H1 (cell line): Measurements from ENCODE around the gene UBE2G2. TPM values are rescaled to one million over a fixed set of nuclear protein-coding genes. Genes with fewer than 3 reads are reported as not detected.

Source experiments
- CTCF ChIA-PET: fragments of 300-600 bp; sonication (Branson Sonifier 250); formaldehyde crosslinking; loops from one replicate; lab custom pipeline; 2021; ENCODE audit not compliant: partially characterized antibody; lab: Charles Lee
- POLR2A ChIA-PET: fragments of 300-600 bp; sonication (Branson Sonifier 250); formaldehyde crosslinking; loops from one replicate; lab custom pipeline; 2021; ENCODE audit warnings: inconsistent platforms; ENCODE audit not compliant: partially characterized antibody; lab: Charles Lee
- DNase-seq, 2 experiments: peaks; one replicate each; pipeline versions ENCODE4 v3.0.0 to v3.0.0-alpha.2; 2010 to 2022; ENCODE audit warnings: low spot score in 2 of 2, low read depth in 1 of 2, mixed read lengths in 1 of 2
- FAIRE-seq: peaks from 2 replicates; lab custom pipeline; 2011; peaks lifted over from hg19 to GRCh38; lab: Jason Lieb, UNC
- H2AFZ ChIP-seq: 2 replicates; pipeline ENCODE4 v1.8.1; 2012; ENCODE audit warnings: low read length, inconsistent platforms
- H2AK5ac ChIP-seq: 2 replicates; pipeline ENCODE4 v1.6.1; 2013; ENCODE audit warnings: low read depth, low read length
- H2BK120ac ChIP-seq: replicated peaks from 2 replicates; pipeline ENCODE3; 2013; ENCODE audit warnings: low read depth, low read length, inconsistent platforms
- H2BK12ac ChIP-seq: 2 replicates; pipeline ENCODE4 v1.6.1; 2013; ENCODE audit warnings: low read depth, low read length
- H2BK15ac ChIP-seq: 2 replicates; pipeline ENCODE4 v1.6.1; 2013; ENCODE audit warnings: low read length
- H2BK20ac ChIP-seq: 2 replicates; pipeline ENCODE4 v1.6.1; 2013; ENCODE audit warnings: low read length
- H2BK5ac ChIP-seq: 2 replicates; pipeline ENCODE4 v1.6.1; 2013; ENCODE audit warnings: low read depth, low read length
- H3K14ac ChIP-seq: 2 replicates; pipeline ENCODE4 v1.6.1; 2013; ENCODE audit warnings: inconsistent platforms; ENCODE audit not compliant: insufficient read length
- H3K18ac ChIP-seq: 2 replicates; pipeline ENCODE4 v1.6.1; 2013; ENCODE audit warnings: low read length; ENCODE audit errors: extremely low read depth
- H3K23ac ChIP-seq: 2 replicates; pipeline ENCODE4 v1.6.1; 2013; ENCODE audit warnings: inconsistent platforms; ENCODE audit not compliant: insufficient read length
- H3K23me2 ChIP-seq: 2 replicates; pipeline ENCODE4 v1.6.1; 2013; ENCODE audit warnings: low read depth, low read length
- H3K27ac ChIP-seq: 2 replicates; pipeline ENCODE4 v1.6.1; 2011; ENCODE audit warnings: low read depth, low read length, inconsistent platforms
- H3K27me3 ChIP-seq, 4 experiments: replicated peaks in 1 of 4; 1 replicate in 1 of 4; 2 replicates in 3 of 4; pipeline versions ENCODE4 v1.6.1 to v1.8.1; 2011 to 2013; ENCODE audit warnings: low read length in 3 of 4, mild to moderate bottlenecking in 3 of 4, inconsistent platforms in 2 of 4, mixed read lengths in 2 of 4, moderate library complexity in 1 of 4; ENCODE audit not compliant: control insufficient read depth in 3 of 4, insufficient read depth in 3 of 4; ENCODE audit errors: extremely low read depth in 1 of 4
- H3K36me3 ChIP-seq, 4 experiments: 2 replicates each; pipeline versions ENCODE4 v1.6.1 to v1.8.1; 2011 to 2013; ENCODE audit warnings: mild to moderate bottlenecking in 4 of 4, low read length in 3 of 4, moderate library complexity in 2 of 4, control low read depth in 1 of 4, inconsistent platforms in 1 of 4; ENCODE audit not compliant: insufficient read depth in 4 of 4, control insufficient read depth in 2 of 4
- H3K4ac ChIP-seq: replicated peaks from 2 replicates; pipeline ENCODE3; 2013; ENCODE audit warnings: low read length, low read depth, mixed read lengths, inconsistent platforms; ENCODE audit not compliant: insufficient read length
- H3K4me1 ChIP-seq, 4 experiments: replicated peaks in 1 of 4; 1 replicate in 1 of 4; 2 replicates in 3 of 4; pipeline versions ENCODE4 v1.6.1 to v1.8.1; 2011 to 2013; ENCODE audit warnings: low read length in 3 of 4, inconsistent platforms in 2 of 4, mixed read lengths in 1 of 4; ENCODE audit not compliant: insufficient read depth in 4 of 4, control insufficient read depth in 3 of 4
- H3K4me2 ChIP-seq, 2 experiments: 2 replicates each; pipeline versions ENCODE4 v1.6.1 to v1.8.1; 2011 to 2013; ENCODE audit warnings: low read depth in 2 of 2, low read length in 2 of 2, control low read depth in 1 of 2, inconsistent platforms in 1 of 2, mild to moderate bottlenecking in 1 of 2; ENCODE audit not compliant: insufficient read depth in 1 of 2
- H3K4me3 ChIP-seq, 4 experiments: fragments of 200-600, 300-600 bp in 1 of 4; sonication (generic), shearing (Covaris generic), sonication (Bioruptor Twin) in 1 of 4; 2 replicates each; pipeline versions ENCODE4 v1.5.1 to v1.8.1; 2011 to 2016; ENCODE audit warnings: low read length in 4 of 4, low read depth in 3 of 4, control low read depth in 2 of 4, inconsistent platforms in 2 of 4, mild to moderate bottlenecking in 2 of 4, mixed read lengths in 1 of 4, moderate library complexity in 1 of 4; ENCODE audit not compliant: insufficient read depth in 2 of 4; ENCODE audit errors: extremely low read depth in 1 of 4
- H3K56ac ChIP-seq: replicated peaks from 2 replicates; pipeline ENCODE3; 2013; ENCODE audit warnings: low read depth, mild to moderate bottlenecking, mixed read lengths, low read length, inconsistent platforms; ENCODE audit not compliant: insufficient read length
- H3K79me1 ChIP-seq: 2 replicates; pipeline ENCODE4 v1.6.1; 2013; ENCODE audit warnings: low read depth, low read length, control low read depth
- H3K79me2 ChIP-seq, 2 experiments: 2 replicates each; pipeline versions ENCODE4 v1.6.1 to v1.8.1; 2012 to 2013; ENCODE audit warnings: low read length in 2 of 2, mild to moderate bottlenecking in 2 of 2, inconsistent platforms in 1 of 2; ENCODE audit not compliant: insufficient read depth in 2 of 2, control insufficient read depth in 1 of 2
- H3K9ac ChIP-seq, 4 experiments: replicated peaks in 1 of 4; 1 replicate in 1 of 4; 2 replicates in 3 of 4; pipeline versions ENCODE4 v1.6.1 to v1.8.1; 2011 to 2013; ENCODE audit warnings: low read depth in 3 of 4, low read length in 3 of 4, control low read depth in 2 of 4, mild to moderate bottlenecking in 2 of 4, moderate library complexity in 2 of 4, inconsistent platforms in 1 of 4; ENCODE audit errors: extremely low read depth in 1 of 4
- H3K9me3 ChIP-seq, 2 experiments: 2 replicates each; pipeline versions ENCODE4 v1.6.1 to v1.8.1; 2012 to 2013; ENCODE audit warnings: mild to moderate bottlenecking in 2 of 2, moderate library complexity in 2 of 2, control low read depth in 1 of 2, inconsistent platforms in 1 of 2, low read depth in 1 of 2, low read length in 1 of 2, mixed read lengths in 1 of 2; ENCODE audit not compliant: insufficient read depth in 2 of 2
- H4K20me1 ChIP-seq, 2 experiments: replicated peaks in 1 of 2; 2 replicates each; pipeline versions ENCODE3 to v1.8.1; 2011 to 2013; ENCODE audit warnings: inconsistent platforms in 2 of 2, low read length in 2 of 2, mild to moderate bottlenecking in 1 of 2; ENCODE audit not compliant: insufficient read depth in 2 of 2, control insufficient read depth in 1 of 2
- H4K5ac ChIP-seq: 2 replicates; pipeline ENCODE4 v1.6.1; 2013; ENCODE audit warnings: low read length, low read depth, mixed read lengths, inconsistent platforms; ENCODE audit not compliant: insufficient read length
- H4K8ac ChIP-seq: 2 replicates; pipeline ENCODE4 v1.8.0; 2013; ENCODE audit warnings: mild to moderate bottlenecking, moderate library complexity, low read length, inconsistent platforms; ENCODE audit not compliant: insufficient read depth; ENCODE audit errors: extremely low read depth
- H4K91ac ChIP-seq: replicated peaks from 2 replicates; pipeline ENCODE3; 2013; ENCODE audit warnings: low read length, mixed read lengths, inconsistent platforms; ENCODE audit not compliant: insufficient read length
- HDAC2 ChIP-seq, 2 experiments: fragments of 300-600 bp in 1 of 2; sonication (generic) in 1 of 2; IDR thresholded peaks; 2 replicates each; pipeline ENCODE4 v1.6.1; 2011 to 2012; ENCODE audit warnings: low read depth in 2 of 2, low read length in 2 of 2, mild to moderate bottlenecking in 2 of 2, moderate library complexity in 2 of 2, borderline replicate concordance in 1 of 2, inconsistent platforms in 1 of 2
- WGBS, 2 experiments: shearing (Covaris generic) in 1 of 2; methylation state at CpG; one replicate each; pipeline versions ENCODE4 v1.1.6 to v1.1.7; 2013 to 2015; ENCODE audit warnings: low lambda C conversion rate in 2 of 2, mixed read lengths in 2 of 2, inconsistent platforms in 1 of 2, low coverage in 1 of 2, missing lambda C conversion rate in 1 of 2; ENCODE audit not compliant: insufficient replicate concordance in 2 of 2, insufficient coverage in 1 of 2, insufficient read length in 1 of 2; ENCODE audit errors: extremely low coverage in 1 of 2, missing lambda C conversion rate in 1 of 2; 5-methylcytosine and 5-hydroxymethylcytosine counted together
- polyA plus RNA-seq, 7 experiments: library from polyadenylated mRNA; depleted of rRNA in 3 of 7; stranded (reverse) in 5 of 7; unstranded in 2 of 7; fragments of >200 nt in 5 of 7; fragments of 200-250 nt in 2 of 7; gene quantifications; 1 replicate in 5 of 7; 2 replicates in 1 of 7; 4 replicates in 1 of 7; pipeline versions ENCODE4 v1.2.1 to v1.2.3, GENCODE V29; 2011 to 2013; ENCODE audit warnings: missing spikeins in 2 of 7, mixed read lengths in 2 of 7
- total RNA-seq: library from RNA; stranded (reverse); fragmentation: NEBNext Ultra II Directional; extraction: Animal tissue kit (Norgen Biotek cat#: 25700); gene quantifications from 2 replicates; pipeline ENCODE4 v1.2.1, GENCODE V29; 2021

The UBE2G2 gene
- total and polyA plus RNA-seq, 2 of the 8 experiments (the other 6 are each of a cell fraction or from before 2014, with no cell fraction given), result 96.3 to 101 TPM

DNA sequence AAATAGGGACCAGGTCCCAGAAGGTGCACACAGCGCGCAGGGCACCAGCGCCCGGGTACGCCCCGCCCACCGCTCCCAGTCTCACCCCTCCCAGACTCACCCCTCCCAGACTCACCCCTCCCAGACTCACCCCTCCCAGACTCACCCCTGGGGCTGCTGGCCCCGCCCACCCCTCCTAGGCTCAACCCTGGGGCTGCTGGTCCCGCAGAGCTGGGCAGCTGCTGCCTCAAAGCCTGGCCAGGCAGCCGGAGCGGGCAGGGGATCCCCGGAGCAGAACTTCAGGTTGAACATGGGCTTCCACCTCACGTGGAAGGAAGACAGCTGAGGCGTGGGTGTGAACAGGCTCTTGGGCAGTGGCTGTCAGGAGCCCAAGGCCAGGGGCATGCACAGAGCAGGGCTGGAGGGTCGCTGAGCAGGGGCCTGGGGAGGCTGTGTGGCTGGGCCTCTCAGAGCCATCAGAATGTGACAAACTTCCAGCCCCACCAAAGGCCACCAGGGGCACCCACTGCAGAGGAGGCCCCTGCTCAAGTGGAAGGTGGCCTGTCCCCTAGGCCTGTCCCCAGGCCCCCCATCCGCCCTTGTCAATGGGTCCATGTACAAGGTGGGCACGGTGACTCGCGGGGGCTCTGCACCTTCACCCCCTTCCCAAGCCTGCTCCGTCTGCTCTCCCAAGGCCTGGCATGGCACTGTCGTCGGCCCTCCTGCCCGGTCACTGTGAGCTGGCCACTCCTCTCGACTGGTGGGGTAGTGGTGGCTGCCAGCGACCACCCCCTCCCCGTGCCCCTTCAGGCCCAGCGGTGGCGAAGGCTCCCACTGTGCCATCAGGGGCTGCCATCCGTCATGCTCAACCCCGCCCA lies 36.6 kb upstream of the UBE2G2 start:
- Histone ChIP-seq H2BK15ac (0 out of 2 replicates have a peak overlapping the region, but pooled peaks have one; percentile 46), H3K23ac (no peak overlapping the region), H3K4ac (no peak overlapping the region), H3K18ac (no peak overlapping the region), H4K91ac (no peak overlapping the region), H2BK5ac (no peak overlapping the region), H3K27me3 (no peaks in the 10 kb centered on the region), H4K5ac (no peak overlapping the region), H3K4me3 (no peak overlapping the region), H2BK12ac (no peak overlapping the region), H2AK5ac (no peak overlapping the region), H3K79me1 (no peaks in the 10 kb centered on the region), H3K9ac (no peak overlapping the region), H3K56ac (no peak overlapping the region), H3K14ac (no peak overlapping the region), H4K8ac (0 out of 2 replicates have a peak overlapping the region, but pooled peaks have one; percentile 57), H3K4me2 (no peak overlapping the region), H2BK20ac (no peak overlapping the region), H3K27ac (no peak overlapping the region), H3K4me1 (no peaks in the 10 kb centered on the region; a peak in 2 of 7 replicates), H3K23me2 (no peaks in the 10 kb centered on the region; the same call in 1 of the 2 replicates), H3K79me2 (no peaks in the 10 kb centered on the region), H2BK120ac (no peak overlapping the region), H2AFZ (no peak overlapping the region), H4K20me1 (no peaks in the 10 kb centered on the region), H3K9me3 (no peaks in the 10 kb centered on the region), H3K36me3 (no peaks in the 10 kb centered on the region; a peak in 1 of 8 replicates)
- FAIRE-seq (no peak), DNase-seq (no peak)
- POLR2A ChIA-PET, result interaction anchor here (2.0 kb wide), 1 partner anchor 10 kb away, joined by 5 read pairs; no protein-coding TSS in a partner anchor
- TF ChIP-seq HDAC2 (IDR thresholded peaks at IDR 0.05; ENCODE audit: borderline replicate concordance in 1 of 2, low read depth in 2 of 2, low read length in 2 of 2), result no peak
- CTCF ChIA-PET, result interaction anchor here (0.6 to 1.7 kb wide), 3 partner anchors 11 to 70 kb away, joined by 3 read pairs; no protein-coding TSS in a partner anchor
- 90% methylated on average over 20 of the region's 30 CpGs; no CpG with 5 or more reads in 1 of the 2 experiments for WGBS, 2 experiments
